Mesodermal cell (in vitro differentiated cells): ENCODE data around the gene CATSPERB.
"Not testable (repeated sequence)": the region's sequence is repeated elsewhere in the genome, so short reads cannot be mapped to it uniquely, and the experiment has no call there.

Experiments
- H3K27ac ChIP-seq: 2 replicates; pipeline ENCODE4 v1.7.0; 2013; ENCODE audit warnings: mild to moderate bottlenecking, low read depth, low read length, moderate library complexity; ENCODE audit not compliant: severe bottlenecking
- H3K36me3 ChIP-seq: 2 replicates; pipeline ENCODE4 v1.7.1; 2013; ENCODE audit warnings: mild to moderate bottlenecking, low read length, moderate library complexity; ENCODE audit not compliant: control insufficient read depth, insufficient read depth
- H3K4me1 ChIP-seq: one replicate; pipeline ENCODE4 v1.7.1; 2013; ENCODE audit warnings: mild to moderate bottlenecking, low read length; ENCODE audit not compliant: insufficient read depth, control insufficient read depth, poor library complexity, severe bottlenecking
- H3K4me3 ChIP-seq: 2 replicates; pipeline ENCODE4 v1.7.0; 2013; ENCODE audit warnings: low read length, control low read depth, mild to moderate bottlenecking; ENCODE audit not compliant: insufficient read depth, poor library complexity, severe bottlenecking; ENCODE audit errors: extremely low read depth
- H3K9me3 ChIP-seq: 2 replicates; pipeline ENCODE4 v1.7.1; 2013; ENCODE audit warnings: mild to moderate bottlenecking, low read length, moderate library complexity; ENCODE audit not compliant: control insufficient read depth
- WGBS, 2 experiments: methylation state at CpG; one replicate each; pipeline ENCODE4 v1.1.5; 2013; ENCODE audit warnings: missing lambda C conversion rate in 2 of 2; ENCODE audit not compliant: insufficient coverage in 2 of 2; 5-methylcytosine and 5-hydroxymethylcytosine counted together

Gene CATSPERB

DNA sequence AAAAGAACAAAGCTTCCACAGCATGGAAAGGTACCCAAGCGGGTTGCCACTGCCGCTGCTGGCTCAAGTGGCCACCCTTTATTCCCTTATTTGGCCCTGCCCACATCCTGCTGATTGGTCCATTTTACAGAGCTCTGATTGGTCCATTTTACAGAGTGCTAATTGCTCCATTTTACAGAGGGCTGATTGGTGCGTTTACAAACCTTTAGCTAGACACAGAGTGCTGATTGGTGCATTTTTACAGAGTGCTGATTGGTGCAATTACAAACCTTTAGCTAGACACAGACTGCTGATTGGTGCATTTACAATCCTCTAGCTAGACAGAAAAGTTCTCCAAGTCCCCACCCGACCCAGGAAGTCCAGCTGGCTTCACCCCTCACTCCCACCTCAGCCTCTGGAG is 164.1 kb downstream of the CATSPERB start:
- H3K27ac ChIP-seq, H3K4me3 ChIP-seq, H3K4me1 ChIP-seq, H3K36me3 ChIP-seq, H3K9me3 ChIP-seq: not testable (repeated sequence)
- WGBS, 2 experiments: 50 to 59% methylated on average over 2 to 4 of the region's 4 CpGs

DNA sequence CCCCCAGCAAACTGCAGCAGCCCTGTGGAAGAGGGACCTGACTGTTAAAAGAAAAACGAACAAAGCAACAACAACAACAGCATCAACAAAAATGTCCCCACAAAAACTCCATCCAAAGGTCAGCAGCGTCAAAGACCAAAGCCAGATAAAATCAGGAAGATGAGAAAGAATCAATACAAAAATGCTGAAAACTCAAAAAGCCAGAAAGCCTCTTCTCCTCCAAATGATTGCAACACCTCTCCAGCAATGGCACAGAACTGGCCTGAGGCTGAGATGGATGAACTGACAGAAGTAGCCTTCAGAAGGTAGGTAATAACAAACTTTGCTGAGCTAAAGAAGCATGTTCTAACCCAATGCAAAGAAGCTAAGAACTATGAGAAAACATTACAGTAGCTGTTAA is 176.4 kb downstream of the CATSPERB start:
- 73% methylated on average over 2 of the region's 2 CpGs; no CpG with 5 or more reads in 1 of the 2 experiments for WGBS, 2 experiments
- Histone ChIP-seq H3K27ac (no peak overlapping the region), H3K4me3 (no peak overlapping the region), H3K9me3 (peaks cover 5% of the 10 kb centered on the region), H3K4me1 (no peaks in the 10 kb centered on the region), H3K36me3 (no peaks in the 10 kb centered on the region)

- no peaks in the 10 kb centered on the region for H3K4me1 ChIP-seq
- 88 to 91% methylated on average over 10 to 11 of the region's 11 CpGs for WGBS, 2 experiments
- H3K4me3 ChIP-seq: no peak overlapping the region
- no peak overlapping the region for H3K27ac ChIP-seq
- peaks cover 5% of the 10 kb centered on the region for H3K9me3 ChIP-seq
- H3K36me3 ChIP-seq: no peaks in the 10 kb centered on the region
These were observed 177.2 kb downstream of the CATSPERB start for GRCh38 chr14:91554535-91555332.

- no peak overlapping the region for H3K27ac ChIP-seq
- 85 to 89% methylated on average over 3 of the region's 3 CpGs for WGBS, 2 experiments
- no peaks in the 10 kb centered on the region for H3K9me3 ChIP-seq
- no peaks in the 10 kb centered on the region for H3K4me1 ChIP-seq
- no peaks in the 10 kb centered on the region for H3K36me3 ChIP-seq
- H3K4me3 ChIP-seq: no peak overlapping the region
These were observed 183.8 kb downstream of the CATSPERB start for GRCh38 chr14:91548108-91548507.

- peaks cover 2% of the 10 kb centered on the region for H3K9me3 ChIP-seq
- H3K36me3 ChIP-seq: no peaks in the 10 kb centered on the region
- no peak overlapping the region for H3K4me3 ChIP-seq
- no peaks in the 10 kb centered on the region for H3K4me1 ChIP-seq
- 67 to 100% methylated on average over 1 of the region's 5 CpGs for WGBS, 2 experiments
- H3K27ac ChIP-seq: no peak overlapping the region
These were observed 185.8 kb downstream of the CATSPERB start for GRCh38 chr14:91545946-91546716.

DNA sequence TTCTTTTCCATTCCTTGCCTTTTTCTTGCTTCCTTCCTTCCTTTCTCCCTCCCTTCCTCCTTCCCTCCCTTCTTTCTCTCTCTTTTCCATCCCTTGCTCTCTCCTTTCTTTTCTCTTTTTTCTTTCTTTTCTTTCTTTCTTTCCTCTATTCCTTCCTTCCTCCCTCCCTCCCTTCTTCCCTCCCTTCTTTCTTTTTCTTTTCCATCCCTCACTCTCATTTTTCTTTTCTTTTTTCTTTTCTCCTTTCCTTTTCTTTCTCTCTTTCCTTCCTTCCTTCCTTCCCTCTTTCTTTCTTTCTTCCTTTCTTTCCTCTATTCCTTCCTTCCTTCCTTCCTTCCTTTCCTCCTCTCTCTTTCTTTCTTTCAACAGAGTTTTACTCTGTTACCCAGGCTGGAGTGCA is 186.7 kb downstream of the CATSPERB start:
- no peak overlapping the region for H3K27ac ChIP-seq
- no peaks in the 10 kb centered on the region for H3K36me3 ChIP-seq
- H3K4me1 ChIP-seq: no peaks in the 10 kb centered on the region
- no peak overlapping the region for H3K4me3 ChIP-seq
- H3K9me3 ChIP-seq: peaks cover 4% of the 10 kb centered on the region

DNA sequence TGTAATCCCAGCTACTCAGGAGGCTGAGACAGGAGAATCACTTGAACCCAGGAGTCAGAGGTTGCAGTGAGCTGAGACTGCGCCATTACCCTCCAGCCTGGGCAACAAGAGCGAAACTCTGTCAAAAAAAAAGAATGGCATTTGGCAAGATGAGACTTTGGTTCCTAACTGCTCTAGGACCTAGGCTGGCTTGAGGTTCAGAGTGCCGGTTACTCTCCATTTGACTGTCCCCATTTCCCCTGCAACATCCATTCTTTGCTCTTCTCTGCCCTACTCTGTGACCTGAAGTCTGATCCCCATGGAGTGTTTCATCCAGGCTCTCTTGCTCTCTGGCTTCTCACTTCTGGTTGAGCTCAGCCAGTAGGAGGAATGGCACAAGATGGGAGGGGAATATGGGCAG is 195.6 kb downstream of the CATSPERB start:
- H3K27ac ChIP-seq: no peak overlapping the region
- H3K9me3 ChIP-seq: peaks cover 8% of the 10 kb centered on the region
- H3K4me1 ChIP-seq: no peaks in the 10 kb centered on the region
- no peak overlapping the region for H3K4me3 ChIP-seq
- 87 to 91% methylated on average over 3 of the region's 3 CpGs for WGBS, 2 experiments
- H3K36me3 ChIP-seq: no peaks in the 10 kb centered on the region

GRCh38 chr14:91534059-91534458 is 197.8 kb downstream of the CATSPERB start:
- H3K4me1 ChIP-seq, H3K4me3 ChIP-seq, H3K9me3 ChIP-seq, H3K36me3 ChIP-seq, H3K27ac ChIP-seq: not testable (repeated sequence)
- WGBS, 2 experiments: 86 to 100% methylated on average over 1 to 3 of the region's 5 CpGs

- H3K4me3 ChIP-seq: no peak overlapping the region
- H3K36me3 ChIP-seq: no peaks in the 10 kb centered on the region
- whole genome bisulfite sequencing, 2 experiments: 67% methylated on average over 1 of the region's 3 CpGs; no CpG with 5 or more reads in 1 of the 2 experiments
- H3K27ac ChIP-seq: no peak overlapping the region
- no peaks in the 10 kb centered on the region for H3K4me1 ChIP-seq
- no peaks in the 10 kb centered on the region for H3K9me3 ChIP-seq
These were observed 198.3 kb downstream of the CATSPERB start for GRCh38 chr14:91533623-91534022.
